ENCODE measurements around the gene SYNDIG1L. TPM values are rescaled to one million over a fixed set of nuclear protein-coding genes. Genes with fewer than 3 reads are reported as not detected.

Gene SYNDIG1L
- total and polyA plus RNA-seq, 2 of the 4 experiments (the other 2 are of a cell fraction) = not detected

DNA sequence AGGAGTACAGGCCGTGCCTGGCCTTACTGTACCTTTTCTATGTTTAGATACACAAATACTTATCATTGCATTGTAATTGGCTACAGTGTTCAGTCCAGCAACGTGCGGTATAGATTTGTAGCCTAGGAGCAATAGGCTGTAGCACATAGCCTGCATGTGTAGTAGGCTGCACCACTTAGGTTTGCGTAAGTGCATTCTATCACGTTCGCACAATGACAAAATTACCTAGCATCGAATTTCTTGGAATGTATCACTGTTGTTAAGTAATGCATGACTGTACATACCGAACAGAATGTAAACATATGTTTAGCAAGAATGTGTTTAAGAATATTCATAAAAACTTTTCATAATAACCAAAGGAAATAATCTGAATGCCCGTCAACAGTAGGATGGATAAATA, 45.8 kb downstream of the SYNDIG1L start:
- in situ Hi-C loops (cut with MboI; ENCODE audit: low sequenced_read_pairs) = no loop called here

More for the DNA sequence above, 45.8 kb downstream of the SYNDIG1L start:
- H3K9ac ChIP-seq (ENCODE audit: low read depth, low read length) = no peak overlapping the region
- H3K23ac ChIP-seq (ENCODE audit: low read depth, low read length) = no peak overlapping the region
- H3K79me1 ChIP-seq (ENCODE audit: low read depth in 1 of 2, low read length in 2 of 2) = no peaks in the 10 kb centered on the region
- TF ChIP-seq, protein P1, sequence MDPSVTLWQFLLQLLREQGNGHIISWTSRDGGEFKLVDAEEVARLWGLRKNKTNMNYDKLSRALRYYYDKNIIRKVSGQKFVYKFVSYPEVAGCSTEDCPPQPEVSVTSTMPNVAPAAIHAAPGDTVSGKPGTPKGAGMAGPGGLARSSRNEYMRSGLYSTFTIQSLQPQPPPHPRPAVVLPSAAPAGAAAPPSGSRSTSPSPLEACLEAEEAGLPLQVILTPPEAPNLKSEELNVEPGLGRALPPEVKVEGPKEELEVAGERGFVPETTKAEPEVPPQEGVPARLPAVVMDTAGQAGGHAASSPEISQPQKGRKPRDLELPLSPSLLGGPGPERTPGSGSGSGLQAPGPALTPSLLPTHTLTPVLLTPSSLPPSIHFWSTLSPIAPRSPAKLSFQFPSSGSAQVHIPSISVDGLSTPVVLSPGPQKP (IDR thresholded peaks at IDR 0.05; ENCODE audit: borderline replicate concordance, low read depth, low read length) = no peak
- TF ChIP-seq FOS (IDR thresholded peaks at IDR 0.05; ENCODE audit: low read depth, low read length) (no peak), MAZ (IDR thresholded peaks at IDR 0.05; ENCODE audit: borderline replicate concordance, low read depth, low read length) (no peak), NFE2L2 (IDR thresholded peaks at IDR 0.05; ENCODE audit: low read depth, low read length) (no peak), BHLHE40 (IDR thresholded peaks at IDR 0.05; ENCODE audit: low read depth, low read length) (no peak), RAD21 (IDR thresholded peaks at IDR 0.05; ENCODE audit: low read length) (no peak), MXI1 (IDR thresholded peaks at IDR 0.05; ENCODE audit: borderline replicate concordance, low read depth, low read length) (no peak)
- TF ChIP-seq, protein P2, sequence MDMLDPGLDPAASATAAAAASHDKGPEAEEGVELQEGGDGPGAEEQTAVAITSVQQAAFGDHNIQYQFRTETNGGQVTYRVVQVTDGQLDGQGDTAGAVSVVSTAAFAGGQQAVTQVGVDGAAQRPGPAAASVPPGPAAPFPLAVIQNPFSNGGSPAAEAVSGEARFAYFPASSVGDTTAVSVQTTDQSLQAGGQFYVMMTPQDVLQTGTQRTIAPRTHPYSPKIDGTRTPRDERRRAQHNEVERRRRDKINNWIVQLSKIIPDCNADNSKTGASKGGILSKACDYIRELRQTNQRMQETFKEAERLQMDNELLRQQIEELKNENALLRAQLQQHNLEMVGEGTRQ (IDR thresholded peaks at IDR 0.05; ENCODE audit: low read depth, low read length) = no peak
- H3K18ac ChIP-seq (ENCODE audit: low read depth, low read length) = no peak overlapping the region
- H3K4me2 ChIP-seq (ENCODE audit: low read depth, low read length) = no peak overlapping the region
- POLR2A ChIA-PET (ENCODE audit: unreplicated experiment) = no interaction called here
- CTCF ChIA-PET = no interaction called here
- no peak overlapping the region for H3K14ac ChIP-seq (replicated peaks; ENCODE audit: low read depth, low read length)
- WGBS, 2 experiments (ENCODE audit: extremely low coverage in 2 of 2, insufficient read length in 1 of 2) = no CpG with 5 or more reads among the region's 9 CpGs
- H3K9me3 ChIP-seq (ENCODE audit: control insufficient read depth, insufficient read depth, low read length) = no peaks in the 10 kb centered on the region
- H2BK20ac ChIP-seq (ENCODE audit: low read depth, low read length) = no peak overlapping the region
- no peak overlapping the region for H3K27ac ChIP-seq (ENCODE audit: insufficient read depth, low read length)
- no peaks in the 10 kb centered on the region for H4K20me1 ChIP-seq (ENCODE audit: insufficient read depth, low read length)
- intact Hi-C loops (cut with micrococcal nuclease) (no loop called here), dilution Hi-C loops (cut with HindIII; ENCODE audit: low sequenced_read_pairs, unreplicated experiment) (no loop called here)
- H4K91ac ChIP-seq (ENCODE audit: insufficient read depth, low read depth, low read length) = no peak overlapping the region
- H3K4ac ChIP-seq (ENCODE audit: low read depth, low read length) = no peak overlapping the region
- no peak overlapping the region for H2BK15ac ChIP-seq (ENCODE audit: low read depth, low read length)
- H2AK9ac ChIP-seq (replicated peaks; ENCODE audit: low read depth, low read length, poor library complexity) = no peak overlapping the region
- H4K5ac ChIP-seq (ENCODE audit: low read depth, low read length) = no peak overlapping the region
- ATAC-seq (ENCODE audit: low read depth) (peak; percentile 29; the same call in 1 of the 2 replicates), DNase-seq (peak; percentile 28)
- H3K4me3 ChIP-seq (ENCODE audit: insufficient read depth, low read depth, low read length) = no peak overlapping the region
- BruUV-seq (replicated peaks) = no TSS peak
- no peak overlapping the region for H4K8ac ChIP-seq (ENCODE audit: low read depth in 2 of 2, low read length in 2 of 2)
- no peaks in the 10 kb centered on the region for H3K36me3 ChIP-seq (ENCODE audit: control insufficient read depth, insufficient read depth, low read length)
- H2AFZ ChIP-seq (replicated peaks; ENCODE audit: low read length, poor library complexity) = no peak overlapping the region
- no peaks in the 10 kb centered on the region for H3K9me1 ChIP-seq (ENCODE audit: insufficient read depth, low read length)
- H3K56ac ChIP-seq (ENCODE audit: extremely low read depth, insufficient read depth, low read length) = no peak overlapping the region
- H2BK120ac ChIP-seq (ENCODE audit: low read depth, low read length) = no peak overlapping the region
- peaks cover 2% of the 10 kb centered on the region; the same call in 1 of the 2 replicates for H3K27me3 ChIP-seq (ENCODE audit: control insufficient read depth, insufficient read depth, low read length)
- H3K4me1 ChIP-seq (ENCODE audit: control insufficient read depth, insufficient read depth, low read length) = peaks cover 3% of the 10 kb centered on the region; the same call in 1 of the 2 replicates
- H2BK5ac ChIP-seq (ENCODE audit: low read depth, low read length, poor library complexity, severe bottlenecking) = no peak overlapping the region
- H2AK5ac ChIP-seq (ENCODE audit: low read depth, low read length) = no peak overlapping the region
